Stimulated activated CD8-positive, alpha-beta memory T cell treated with anti-CD3 and anti-CD28 coated beads, Interleukin-2, amount 100 ng/mL, for 1 hour (primary cell): ENCODE data around the gene GTF2H2.
"Not testable (repeated sequence)": the region's sequence is repeated elsewhere in the genome, so short reads cannot be mapped to it uniquely, and the experiment has no call there.

Experiments
- DNase-seq, 2 donors: peaks; one replicate each; pipeline ENCODE4 v3.0.0-alpha.2; 2020; ENCODE audit warnings: low read depth in 2 of 2

Gene GTF2H2

DNA sequence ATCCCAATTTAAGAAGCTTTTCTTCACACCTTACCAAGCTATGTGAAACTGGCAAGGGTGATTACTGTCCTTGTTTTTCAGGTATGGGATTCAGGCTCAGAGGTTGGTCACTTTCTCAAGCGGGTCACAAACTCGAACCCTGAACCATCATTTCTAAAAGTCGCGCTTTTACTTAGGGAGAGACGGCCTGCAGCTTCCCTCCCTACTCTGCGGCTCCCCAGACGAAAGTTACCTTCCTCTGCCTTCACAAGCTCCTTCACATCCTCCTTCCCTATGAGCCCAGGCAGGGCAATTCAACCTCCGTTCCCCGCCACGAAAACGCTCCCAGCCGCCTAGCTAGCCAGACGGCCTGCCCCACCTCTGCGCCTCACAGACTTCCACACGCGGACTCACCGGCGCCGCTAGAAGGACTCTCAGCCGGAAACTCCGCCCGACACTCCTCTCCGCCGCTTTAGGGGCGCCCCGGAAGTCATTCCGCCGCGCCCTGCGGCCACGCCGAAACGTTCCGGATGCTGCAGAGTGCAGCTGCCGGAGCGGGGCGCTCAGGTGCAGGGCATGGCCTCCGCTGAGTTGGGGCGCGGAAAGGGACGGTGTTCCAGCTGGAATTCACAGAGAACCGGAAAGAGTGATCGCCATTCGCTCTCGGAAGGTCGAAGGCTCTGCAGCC is at the start of gene GTF2H2:
GTF2H2 (minus strand) TSS at position 415 of the 667 bp plus-strand sequence. CDS start 4,913 bp downstream, outside the sequence.
- DNase-seq: not testable (repeated sequence)

- not testable (repeated sequence) for DNase-seq
These were observed 42.3 kb upstream of the GTF2H2 start for GRCh38 chr5:71109730-71110275.

DNA sequence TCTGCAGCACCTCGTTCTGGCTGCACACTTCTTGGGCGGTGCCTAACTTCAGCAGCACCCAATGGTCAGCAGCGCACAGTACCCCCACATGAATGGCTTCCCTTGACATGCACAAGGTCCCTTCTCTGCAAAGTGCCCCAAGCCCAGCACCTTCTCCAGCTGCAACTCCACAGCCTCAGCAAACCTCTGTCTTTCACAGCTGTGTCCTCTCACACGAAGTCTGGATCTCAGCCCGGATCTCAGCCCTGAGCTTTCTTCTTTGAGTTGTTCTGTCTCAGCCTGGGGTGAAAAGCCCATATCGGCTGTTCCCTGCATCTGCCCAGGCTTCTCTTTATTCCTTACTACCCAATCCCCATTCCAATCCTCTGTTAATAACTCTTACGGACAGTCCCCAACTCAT is 32.5 kb upstream of the GTF2H2 start:
- DNase-seq: not testable (repeated sequence)

GRCh38 chr5:71097930-71098203 is 30.4 kb upstream of the GTF2H2 start:
- DNase-seq: not testable (repeated sequence)

- DNase-seq: not testable (repeated sequence)
These were observed 29.9 kb upstream of the GTF2H2 start for GRCh38 chr5:71097173-71097929.

GRCh38 chr5:71089773-71090172 is 22.3 kb upstream of the GTF2H2 start:
- not testable (repeated sequence) for DNase-seq

GRCh38 chr5:71088754-71089153 is 21.3 kb upstream of the GTF2H2 start:
- not testable (repeated sequence) for DNase-seq

DNA sequence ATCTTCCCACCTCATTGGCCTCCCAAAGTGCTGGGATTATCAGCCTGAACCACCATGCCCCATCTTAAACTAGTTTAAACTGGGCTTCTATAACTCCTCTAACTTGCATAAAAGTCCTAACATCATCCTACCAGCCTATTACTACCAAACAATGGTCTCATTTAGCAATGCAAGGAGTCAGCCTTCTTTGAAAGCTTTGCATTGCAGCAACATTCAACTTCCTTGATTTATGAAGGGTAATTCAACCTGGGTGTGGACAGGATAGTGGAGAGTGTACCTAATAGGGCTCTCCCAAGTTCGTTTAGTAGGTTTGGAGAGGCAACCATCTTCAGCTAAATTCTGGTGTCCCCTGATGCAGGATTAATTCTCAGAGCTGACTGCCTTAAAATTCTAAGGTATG is 18.7 kb upstream of the GTF2H2 start:
- not testable (repeated sequence) for DNase-seq

DNA sequence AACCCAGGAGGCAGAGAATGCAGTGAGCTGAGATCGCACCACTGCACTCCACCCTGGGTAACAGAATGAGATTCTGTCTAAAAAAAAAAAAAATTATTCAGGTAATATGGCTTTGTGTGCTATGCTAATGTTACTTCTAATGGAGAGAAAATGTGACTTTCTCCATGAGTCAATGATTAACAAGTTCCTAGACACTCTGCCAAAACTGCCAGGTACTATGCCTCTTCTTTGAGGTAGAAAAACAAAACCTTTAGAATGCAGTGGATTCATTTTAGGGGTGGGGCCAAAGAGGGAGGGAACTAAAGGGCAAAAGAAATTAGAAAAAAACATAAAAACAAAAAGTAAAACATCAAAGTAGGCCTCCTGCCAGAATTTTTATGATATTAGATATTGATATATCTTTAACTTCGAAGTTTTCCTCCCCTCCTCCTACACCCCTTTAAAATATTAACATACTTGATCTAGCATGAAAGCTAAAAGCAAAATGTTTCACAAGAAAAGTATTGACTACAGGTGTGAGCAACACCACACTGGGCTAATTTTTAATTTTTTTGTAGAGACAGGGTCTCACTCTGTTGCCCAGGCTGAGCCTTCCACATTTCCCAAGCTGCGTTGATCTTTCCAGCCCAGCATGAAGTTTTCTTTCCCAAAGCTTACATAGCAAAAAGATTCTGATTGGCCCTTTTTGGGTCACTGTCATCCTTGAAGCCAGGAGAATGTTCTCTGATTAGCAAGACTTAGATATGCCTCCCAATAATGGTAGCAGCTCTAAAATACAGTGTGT is 17.0 kb upstream of the GTF2H2 start:
- DNase-seq: not testable (repeated sequence)

DNA sequence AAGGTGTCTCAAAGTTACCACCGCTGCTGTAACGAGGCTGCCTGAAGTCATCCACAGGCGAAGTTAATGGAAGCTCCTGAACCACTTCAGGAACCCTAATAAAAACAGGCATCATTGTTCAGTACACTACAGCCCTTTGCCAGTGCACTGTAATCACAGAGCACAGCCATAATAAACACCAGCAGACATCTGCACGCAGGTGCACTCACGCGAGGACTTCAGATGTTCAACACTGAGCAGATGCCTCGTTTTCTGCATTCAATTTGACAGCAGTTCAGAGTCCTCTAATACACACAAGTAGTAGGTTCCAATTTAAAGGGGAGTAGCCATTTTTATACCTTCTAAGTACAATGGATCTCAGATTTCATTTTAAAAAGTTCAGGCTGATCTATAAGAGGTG is 15.4 kb upstream of the GTF2H2 start:
- not testable (repeated sequence) for DNase-seq

GRCh38 chr5:71082340-71082739 is 14.9 kb upstream of the GTF2H2 start:
- not testable (repeated sequence) for DNase-seq

GRCh38 chr5:71061322-71061721 is 6.2 kb downstream of the GTF2H2 start:
- DNase-seq: not testable (repeated sequence)

DNA sequence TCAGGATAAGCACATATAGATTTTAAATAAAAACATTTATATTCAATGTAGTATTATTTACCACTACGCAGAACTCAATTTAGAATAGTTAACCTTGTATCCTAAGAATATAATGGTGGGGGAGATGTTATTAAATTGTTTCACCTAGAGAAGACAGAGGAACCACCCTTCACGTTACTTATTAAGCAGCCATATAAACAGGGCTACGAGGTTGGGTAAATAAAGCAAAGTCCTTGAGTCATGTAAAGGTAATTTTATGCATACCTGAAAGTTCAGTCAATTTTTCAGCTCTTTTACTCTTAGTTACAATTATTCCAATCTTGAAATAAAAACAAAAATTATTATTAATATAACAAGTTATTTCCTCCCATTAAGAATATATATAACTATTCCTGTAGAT is 8.1 kb downstream of the GTF2H2 start:
- DNase-seq: not testable (repeated sequence)

DNA sequence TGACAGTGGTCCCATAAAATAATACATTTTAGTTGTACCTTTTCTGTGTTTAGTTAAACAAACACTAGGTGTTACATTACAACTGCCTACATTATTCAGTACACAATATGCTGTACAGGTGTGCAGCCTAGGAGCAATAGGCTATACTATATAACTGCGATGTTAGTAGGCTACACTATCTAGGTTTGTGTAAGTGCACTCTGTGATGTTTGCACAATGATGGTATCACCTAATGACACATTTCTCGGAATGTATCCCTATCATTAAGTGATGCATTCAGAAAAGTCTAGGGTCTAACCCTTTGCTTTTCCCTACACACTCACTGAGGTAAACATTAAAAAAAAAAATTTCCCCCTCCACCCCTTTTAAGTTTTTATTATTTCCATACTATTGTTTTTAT is 22.7 kb downstream of the GTF2H2 start:
- DNase-seq: not testable (repeated sequence)

- DNase-seq: not testable (repeated sequence)
These were observed 23.3 kb downstream of the GTF2H2 start for GRCh38 chr5:71044128-71044527.

DNA sequence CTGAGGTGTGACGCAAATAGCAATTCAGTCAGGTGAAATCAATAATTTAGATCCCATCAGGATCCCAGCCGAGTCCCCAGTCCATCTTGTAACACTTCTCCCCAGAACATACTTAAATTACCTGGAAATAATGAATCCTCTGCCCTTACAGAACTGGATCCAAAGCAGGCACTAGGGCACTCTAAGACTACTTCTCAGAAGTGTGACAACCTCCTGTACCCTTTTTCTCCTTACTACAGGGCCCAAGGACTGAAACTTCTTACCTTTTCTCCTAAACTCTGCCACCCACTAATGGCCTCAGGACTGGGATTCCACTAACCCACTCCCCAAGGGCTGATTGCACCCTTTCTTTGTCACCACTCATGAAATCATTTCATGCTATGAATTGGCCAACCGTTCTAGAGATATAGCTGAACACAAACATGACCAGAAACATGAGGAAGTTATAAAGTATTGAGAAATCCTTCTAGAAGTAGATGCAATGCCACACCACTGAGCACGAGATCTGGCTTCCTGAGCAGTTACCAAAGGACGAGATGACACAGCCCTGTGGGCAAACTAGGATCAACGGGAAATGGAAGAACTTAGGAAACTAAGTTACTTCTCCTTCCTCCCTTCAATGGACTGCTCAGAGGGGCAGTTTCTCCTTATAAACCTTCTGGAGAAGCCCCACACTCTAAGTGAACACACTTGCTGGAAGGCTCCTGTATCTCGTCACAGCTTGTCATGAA is 36.3 kb downstream of the GTF2H2 start:
- not testable (repeated sequence) for DNase-seq

- DNase-seq: not testable (repeated sequence)
These were observed 42.1 kb downstream of the GTF2H2 start, which contains the start of gene NAIP for GRCh38 chr5:71025289-71025953. Gene NAIP (minus strand): TSS chr5:71025339. CDS start chr5:71012915, 12,424 bp downstream.

GRCh38 chr5:71020643-71021042 is 46.8 kb downstream of the GTF2H2 start:
- not testable (repeated sequence) for DNase-seq

GRCh38 chr5:71018376-71019005 is 49.0 kb downstream of the GTF2H2 start:
- DNase-seq: not testable (repeated sequence)

DNA sequence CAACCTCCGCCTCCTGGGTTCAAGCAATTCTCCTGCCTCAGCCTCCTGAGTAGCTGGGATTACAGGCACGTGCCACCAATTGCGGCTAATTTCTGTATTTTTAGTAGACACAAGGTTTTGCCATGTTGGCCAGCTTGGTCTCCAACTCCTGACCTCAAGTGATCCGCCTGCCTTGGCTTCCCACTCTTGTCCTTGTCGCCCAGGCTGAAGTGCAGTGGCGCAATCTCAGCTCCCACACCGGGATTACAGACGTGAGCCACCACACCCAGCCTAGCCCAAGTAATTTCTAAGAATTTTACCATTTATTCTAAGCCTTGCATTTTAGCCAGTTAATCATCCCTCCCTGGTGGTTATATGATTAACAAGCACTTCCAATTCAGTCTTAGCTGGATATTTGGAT is 53.3 kb downstream of the GTF2H2 start:
- DNase-seq: no peak
